ENCODE data around the gene ARHGAP11A. TPM values are rescaled to one million over a fixed set of nuclear protein-coding genes. Genes with fewer than 3 reads are reported as not detected.

The ARHGAP11A gene
- total and polyA plus RNA-seq, 2 of the 8 experiments (the other 6 are each of a cell fraction or from before 2014, with no cell fraction given): 8.1 to 112 TPM

DNA sequence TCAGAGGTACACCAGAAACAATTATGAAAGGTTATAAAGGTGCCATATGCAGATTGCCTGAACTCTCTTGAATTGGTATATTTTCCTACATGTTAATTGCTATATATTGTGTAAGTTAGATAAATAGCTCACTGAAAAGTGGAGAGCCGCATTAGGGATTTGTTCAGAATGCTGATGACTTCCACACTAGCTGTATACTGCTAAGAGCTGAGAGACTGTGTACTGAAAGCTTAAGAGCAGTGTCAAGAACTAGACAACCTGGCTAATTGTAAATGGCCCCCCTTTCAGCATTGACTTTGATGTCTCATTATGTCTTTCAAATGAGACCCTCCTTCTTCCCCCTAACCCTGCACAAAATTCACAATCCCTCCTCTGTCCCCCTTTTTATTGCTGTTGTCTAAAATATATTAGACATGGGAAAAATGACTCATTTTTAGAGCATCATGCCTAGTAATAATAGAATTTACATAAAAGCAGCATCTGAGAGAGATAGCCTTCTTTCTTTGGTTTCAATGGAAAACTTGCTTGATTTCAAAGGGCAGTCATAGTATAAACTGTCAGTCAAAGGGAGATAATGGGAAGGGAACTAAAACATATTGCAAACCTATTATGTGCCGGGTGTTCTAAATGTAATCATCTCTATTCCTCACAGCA lies 67.8 kb downstream of the ARHGAP11A start (continued):
- TF ChIP-seq, protein P1, sequence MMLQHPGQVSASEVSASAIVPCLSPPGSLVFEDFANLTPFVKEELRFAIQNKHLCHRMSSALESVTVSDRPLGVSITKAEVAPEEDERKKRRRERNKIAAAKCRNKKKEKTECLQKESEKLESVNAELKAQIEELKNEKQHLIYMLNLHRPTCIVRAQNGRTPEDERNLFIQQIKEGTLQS (IDR thresholded peaks at IDR 0.05; ENCODE audit: insufficient read depth, low read depth, low read length): no peak
- no peak for TF ChIP-seq CBX8 (IDR thresholded peaks at IDR 0.05; ENCODE audit: borderline replicate concordance, low read depth, low read length)
- no peak for TF ChIP-seq BCL11A (IDR thresholded peaks at IDR 0.05; ENCODE audit: low read depth in 2 of 2, low read length in 2 of 2)
- TF ChIP-seq TBP (IDR thresholded peaks at IDR 0.05; ENCODE audit: low read depth, low read length): no peak
- TF ChIP-seq HDAC6 (IDR thresholded peaks at IDR 0.05; ENCODE audit: low read depth, low read length): no peak
- TF ChIP-seq ASH2L (IDR thresholded peaks at IDR 0.05; ENCODE audit: low read length): no peak
- no peak for TF ChIP-seq CTBP2 (IDR thresholded peaks at IDR 0.05; ENCODE audit: borderline replicate concordance, insufficient read depth, insufficient read length, low read length)
- TF ChIP-seq GTF2F1 (IDR thresholded peaks at IDR 0.05; ENCODE audit: borderline replicate concordance, low read depth, low read length): no peak
- no peak for TF ChIP-seq SUZ12 (IDR thresholded peaks at IDR 0.05; ENCODE audit: low read length)
- TF ChIP-seq FOSL1 (IDR thresholded peaks at IDR 0.05; ENCODE audit: insufficient read depth, low read depth, low read length): no peak
- TF ChIP-seq BACH1 (IDR thresholded peaks at IDR 0.05; ENCODE audit: low read length): no peak
- no peak for TF ChIP-seq MAFK (IDR thresholded peaks at IDR 0.05; ENCODE audit: low read depth, low read length)
